ENCODE data around the gene ARAP1. TPM values are rescaled to one million over a fixed set of nuclear protein-coding genes. Genes with fewer than 3 reads are reported as not detected.

ARAP1 gene
- total and polyA plus RNA-seq, 2 of the 8 experiments (the other 6 are each of a cell fraction or from before 2014, with no cell fraction given): 25.7 to 61.6 TPM

DNA sequence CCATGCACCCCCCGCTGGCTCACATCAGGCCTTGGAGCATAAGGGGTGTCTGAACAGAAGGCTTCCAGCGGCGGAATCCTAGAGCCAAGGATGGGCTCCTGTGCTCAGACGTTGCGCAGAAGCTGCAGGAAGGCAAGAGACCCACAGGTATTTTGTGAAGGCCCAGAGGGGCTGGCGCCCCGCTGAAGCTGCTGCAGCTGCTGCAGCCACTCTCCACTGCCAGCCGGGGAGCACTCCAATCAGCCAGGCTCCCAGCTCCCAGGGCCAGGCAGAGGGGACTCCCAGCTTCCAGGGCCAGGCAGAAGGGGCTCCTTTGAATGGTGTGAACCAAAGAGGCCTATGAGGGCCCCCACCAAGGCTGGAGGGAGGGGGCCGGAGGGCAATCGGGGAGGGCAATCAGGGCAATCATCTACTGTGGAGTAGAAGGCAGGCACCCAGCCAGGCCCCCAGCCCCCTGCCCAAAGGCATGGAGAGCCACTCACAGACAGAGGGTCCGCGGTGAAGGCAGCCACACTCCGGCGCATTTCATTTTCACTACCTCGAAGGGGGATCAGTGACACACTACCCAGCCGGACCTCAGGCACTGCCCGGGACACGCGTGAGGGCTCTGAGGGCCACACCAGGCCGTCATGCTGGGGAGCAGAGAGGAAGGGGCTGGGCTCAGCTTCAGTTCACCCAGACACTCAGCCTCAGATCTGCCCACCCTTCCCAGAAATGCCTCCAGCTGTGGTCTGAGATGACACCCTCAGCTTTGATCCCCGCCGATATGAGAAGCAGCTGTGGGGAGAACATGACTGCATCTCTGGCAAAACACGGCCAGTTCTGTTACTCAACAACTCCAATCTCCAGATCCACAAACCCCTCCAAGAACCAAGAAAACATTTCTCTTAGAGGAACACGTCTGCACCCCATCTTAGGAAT, 66.4 kb downstream of the ARAP1 start:
- H4K5ac ChIP-seq (ENCODE audit: insufficient read length, low read depth, low read length): no peak overlapping the region
- H2BK15ac ChIP-seq (ENCODE audit: low read length): no peak overlapping the region
- DNase-seq (ENCODE audit: low read depth in 1 of 2, low spot score in 2 of 2) (no peak), FAIRE-seq (no peak)
- no peak overlapping the region for H3K4ac ChIP-seq (replicated peaks; ENCODE audit: insufficient read length, low read depth, low read length)
- H3K14ac ChIP-seq (ENCODE audit: insufficient read length): no peak overlapping the region
- H2BK12ac ChIP-seq (ENCODE audit: low read depth, low read length): no peak overlapping the region
- H4K91ac ChIP-seq (replicated peaks; ENCODE audit: insufficient read length, low read length): no peak overlapping the region
- no peak overlapping the region for H2AK5ac ChIP-seq (ENCODE audit: low read depth, low read length)
- ChIA-PET CTCF (ENCODE audit: partially characterized antibody) (interaction anchor here (0.8 to 19.1 kb wide), 18 partner anchors 8 to 214 kb away, joined by 3 to 384 read pairs (median 36); partner anchors contain the start of gene PDE2A), POLR2A (ENCODE audit: partially characterized antibody) (interaction anchor here (0.6 to 1.4 kb wide), 2 partner anchors 9 to 118 kb away, joined by 3 read pairs; no protein-coding TSS in a partner anchor)
- H2AFZ ChIP-seq (ENCODE audit: low read length): no peak overlapping the region
- H2BK20ac ChIP-seq (ENCODE audit: low read length): no peak overlapping the region
- H3K27ac ChIP-seq (ENCODE audit: low read depth, low read length): no peak overlapping the region
- H3K27me3 ChIP-seq (replicated peaks in 1 of 4; ENCODE audit: control insufficient read depth in 3 of 4, extremely low read depth in 1 of 4, insufficient read depth in 3 of 4, low read length in 3 of 4): no peaks in the 10 kb centered on the region
- no peak overlapping the region for H2BK120ac ChIP-seq (replicated peaks; ENCODE audit: low read depth, low read length)
- no peaks in the 10 kb centered on the region for H3K79me1 ChIP-seq (ENCODE audit: low read depth, low read length)
- WGBS, 2 experiments (ENCODE audit: extremely low coverage in 1 of 2, insufficient coverage in 1 of 2, insufficient read length in 1 of 2, insufficient replicate concordance in 2 of 2, low coverage in 1 of 2, low lambda C conversion rate in 2 of 2, missing lambda C conversion rate in 1 of 2): 91% methylated on average over 22 of the region's 24 CpGs; no CpG with 5 or more reads in 1 of the 2 experiments
- peaks cover 0 to 3% (median 1%) of the 10 kb centered on the region in 4 experiments; a peak in 3 of 8 replicates for H3K36me3 ChIP-seq (ENCODE audit: control insufficient read depth in 2 of 4, insufficient read depth in 4 of 4, low read length in 3 of 4)
- no peaks in the 10 kb centered on the region for H3K79me2 ChIP-seq (ENCODE audit: control insufficient read depth in 1 of 2, insufficient read depth in 2 of 2, low read length in 2 of 2)
- no peak overlapping the region for H3K4me2 ChIP-seq (ENCODE audit: insufficient read depth in 1 of 2, low read depth in 2 of 2, low read length in 2 of 2)
- no peak overlapping the region for H3K56ac ChIP-seq (replicated peaks; ENCODE audit: insufficient read length, low read depth, low read length)
- H3K23me2 ChIP-seq (ENCODE audit: low read depth, low read length): no peaks in the 10 kb centered on the region
- no peak overlapping the region for H3K4me3 ChIP-seq (ENCODE audit: extremely low read depth in 1 of 4, insufficient read depth in 2 of 4, low read depth in 3 of 4, low read length in 4 of 4)
- no peaks in the 10 kb centered on the region for H3K9me3 ChIP-seq (ENCODE audit: insufficient read depth in 2 of 2, low read depth in 1 of 2, low read length in 1 of 2)
- H3K18ac ChIP-seq (ENCODE audit: extremely low read depth, low read length): no peak overlapping the region
- peak overlapping the region; percentile 31; the same call in 1 of the 2 replicates for H4K8ac ChIP-seq (ENCODE audit: extremely low read depth, insufficient read depth, low read length)
- H2BK5ac ChIP-seq (ENCODE audit: low read depth, low read length): no peak overlapping the region
- H3K4me1 ChIP-seq (replicated peaks in 1 of 4; ENCODE audit: control insufficient read depth in 3 of 4, insufficient read depth in 4 of 4, low read length in 3 of 4): peaks cover 0 to 13% (median 5%) of the 10 kb centered on the region in 4 experiments; a peak in 4 of 7 replicates
- H4K20me1 ChIP-seq (replicated peaks in 1 of 2; ENCODE audit: control insufficient read depth in 1 of 2, insufficient read depth in 2 of 2, low read length in 2 of 2): peaks cover 7 to 19% of the 10 kb centered on the region in 2 experiments
- no peak overlapping the region for H3K23ac ChIP-seq (ENCODE audit: insufficient read length)
- no peak overlapping the region for H3K9ac ChIP-seq (replicated peaks in 1 of 4; ENCODE audit: extremely low read depth in 1 of 4, low read depth in 3 of 4, low read length in 3 of 4)
- TF ChIP-seq CEBPB (IDR thresholded peaks at IDR 0.05; ENCODE audit: low read depth, low read length) (no peak), TCF12 (IDR thresholded peaks at IDR 0.05; ENCODE audit: low read depth, low read length) (no peak), CREB1 (IDR thresholded peaks at IDR 0.05) (no peak), NANOG (IDR thresholded peaks at IDR 0.05; ENCODE audit: insufficient read depth, low read depth, low read length, poor library complexity, severe bottlenecking) (no peak), TAF1 (IDR thresholded peaks at IDR 0.05; ENCODE audit: low read depth, low read length) (no peak), SP2 (IDR thresholded peaks at IDR 0.05; ENCODE audit: low read length) (no peak), ASH2L (IDR thresholded peaks at IDR 0.05; ENCODE audit: low read length) (no peak), RXRA (IDR thresholded peaks at IDR 0.05; ENCODE audit: insufficient read depth, low read depth, low read length) (no peak), GTF2F1 (IDR thresholded peaks at IDR 0.05; ENCODE audit: borderline replicate concordance, low read depth, low read length) (no peak)
- TF ChIP-seq, protein P1, sequence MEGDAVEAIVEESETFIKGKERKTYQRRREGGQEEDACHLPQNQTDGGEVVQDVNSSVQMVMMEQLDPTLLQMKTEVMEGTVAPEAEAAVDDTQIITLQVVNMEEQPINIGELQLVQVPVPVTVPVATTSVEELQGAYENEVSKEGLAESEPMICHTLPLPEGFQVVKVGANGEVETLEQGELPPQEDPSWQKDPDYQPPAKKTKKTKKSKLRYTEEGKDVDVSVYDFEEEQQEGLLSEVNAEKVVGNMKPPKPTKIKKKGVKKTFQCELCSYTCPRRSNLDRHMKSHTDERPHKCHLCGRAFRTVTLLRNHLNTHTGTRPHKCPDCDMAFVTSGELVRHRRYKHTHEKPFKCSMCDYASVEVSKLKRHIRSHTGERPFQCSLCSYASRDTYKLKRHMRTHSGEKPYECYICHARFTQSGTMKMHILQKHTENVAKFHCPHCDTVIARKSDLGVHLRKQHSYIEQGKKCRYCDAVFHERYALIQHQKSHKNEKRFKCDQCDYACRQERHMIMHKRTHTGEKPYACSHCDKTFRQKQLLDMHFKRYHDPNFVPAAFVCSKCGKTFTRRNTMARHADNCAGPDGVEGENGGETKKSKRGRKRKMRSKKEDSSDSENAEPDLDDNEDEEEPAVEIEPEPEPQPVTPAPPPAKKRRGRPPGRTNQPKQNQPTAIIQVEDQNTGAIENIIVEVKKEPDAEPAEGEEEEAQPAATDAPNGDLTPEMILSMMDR (IDR thresholded peaks at IDR 0.05; ENCODE audit: control extremely low read depth in 1 of 3, insufficient read depth in 1 of 3, low read depth in 1 of 3, low read length in 3 of 3): no peak

All from H1 (cell line).